Amniotic stem cell (primary cell): ENCODE data around the gene MICAL2.

ENCODE experiments used
- DNase-seq: peaks from one replicate; lab custom pipeline; 2025; lab: John Stamatoyannopoulos, UW

MICAL2 gene

DNA sequence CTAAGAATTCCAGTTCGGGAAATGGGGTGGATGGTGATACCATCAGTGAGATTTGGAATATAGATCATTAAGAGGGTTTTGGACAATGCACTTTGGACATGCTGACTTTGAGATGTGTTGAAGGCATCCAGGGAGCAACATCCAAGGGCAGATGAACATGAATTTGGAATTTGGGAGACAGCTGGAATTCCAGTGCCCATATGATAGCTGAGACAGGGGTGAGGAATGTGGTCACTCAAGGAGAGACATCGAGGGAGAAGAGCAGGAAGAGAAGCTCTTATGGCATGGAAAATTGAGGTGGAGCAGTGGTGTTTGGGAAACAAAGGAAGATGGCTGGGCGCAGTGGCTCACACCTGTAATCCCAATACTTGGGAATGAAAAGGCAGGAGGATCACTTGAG lies 11.8 kb upstream of the MICAL2 start:
- no peak for DNase-seq

DNA sequence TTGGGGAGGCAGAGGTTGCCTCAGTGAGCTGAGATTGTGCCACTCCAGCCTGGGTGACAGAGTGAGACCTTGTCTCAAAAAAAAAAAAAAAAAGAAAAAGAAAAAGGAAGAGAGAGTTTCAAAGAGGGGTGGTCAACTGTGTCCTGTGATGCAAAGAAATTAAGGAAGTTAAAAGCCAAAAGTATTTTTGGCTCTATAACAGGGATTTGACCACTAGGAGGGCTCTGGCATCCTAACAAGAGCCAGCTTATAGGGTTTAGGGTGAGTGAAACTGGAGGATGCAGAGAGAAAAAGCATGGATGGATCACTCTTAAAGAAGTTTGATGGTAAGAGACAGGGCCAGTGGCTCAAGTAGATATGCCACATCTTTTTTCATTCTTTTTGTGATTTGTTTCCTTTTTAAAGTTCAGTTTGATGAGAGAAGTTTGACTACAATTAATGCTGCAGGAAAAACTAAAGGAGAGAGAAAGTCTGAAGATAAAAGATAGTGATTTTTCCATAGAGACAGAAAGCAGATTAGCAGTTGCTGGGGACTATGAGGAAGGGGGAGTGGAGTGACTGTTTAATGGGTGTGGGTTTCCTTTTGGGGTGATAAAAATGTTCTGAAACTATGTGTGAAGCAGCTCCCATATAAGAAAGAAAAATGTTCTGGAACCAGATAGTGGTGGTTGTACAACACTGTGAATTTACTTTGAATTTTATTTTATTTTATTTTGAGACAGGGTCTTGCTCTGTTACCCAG lies 11.1 kb upstream of the MICAL2 start:
- DNase-seq: no peak

DNA sequence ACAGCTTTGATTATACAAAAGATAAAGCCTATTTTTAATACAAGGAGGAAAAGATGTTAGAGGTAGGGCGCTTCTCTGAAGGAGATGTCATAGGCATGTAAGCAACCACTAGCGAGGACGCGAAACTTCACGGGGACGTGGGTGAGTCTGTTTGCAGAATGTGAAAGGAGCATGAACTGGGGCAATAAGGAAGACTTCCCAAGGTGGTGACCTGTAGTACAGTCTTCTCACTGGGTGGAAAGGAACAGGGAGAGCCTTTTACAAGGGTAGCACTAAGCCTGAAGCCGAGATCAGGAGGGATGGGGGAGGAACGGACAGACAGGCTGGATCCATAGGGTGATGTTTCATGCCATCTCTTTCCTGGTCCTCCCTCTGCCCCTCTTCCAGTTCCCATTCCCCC lies 10.0 kb upstream of the MICAL2 start:
- DNase-seq: no peak

DNA sequence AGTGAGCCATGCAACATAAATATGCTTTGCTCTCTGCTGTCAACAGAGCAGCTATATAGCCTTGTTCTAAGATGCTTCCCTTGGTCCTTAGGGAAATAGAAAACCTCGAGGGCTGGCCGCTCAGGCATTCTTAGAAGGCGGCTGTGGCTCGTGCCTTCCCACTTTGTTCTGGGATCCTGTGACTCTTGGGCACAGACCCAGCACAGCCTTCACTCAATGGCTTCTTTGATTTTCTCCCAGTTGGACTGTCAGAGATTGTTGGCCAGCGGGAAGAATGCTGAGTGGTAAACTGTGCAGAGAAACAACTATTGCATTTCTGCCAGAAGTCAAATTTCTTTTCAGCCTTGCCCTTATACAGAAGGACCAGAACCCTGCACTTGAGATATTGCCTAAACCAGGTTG lies 9.5 kb upstream of the MICAL2 start:
- DNase-seq: no peak

DNA sequence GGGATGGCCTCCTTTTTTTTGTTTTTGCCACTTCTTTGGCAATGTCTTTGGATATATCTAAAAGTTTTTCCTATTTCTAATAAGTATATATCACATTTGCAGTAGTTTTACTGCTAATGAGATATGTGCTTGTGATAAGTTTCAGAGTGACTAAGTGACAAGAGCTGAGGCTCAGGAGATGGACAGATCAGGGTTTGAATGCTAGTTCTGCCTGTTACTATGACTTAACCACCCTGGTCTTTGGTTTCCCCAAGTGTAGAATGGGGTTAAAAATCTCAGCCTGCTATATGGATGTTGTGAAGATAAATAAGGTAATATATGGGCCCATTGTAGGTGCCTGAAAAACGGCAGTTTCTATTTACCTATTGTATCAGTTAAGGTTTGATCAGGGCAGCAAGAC lies 9.1 kb upstream of the MICAL2 start:
- DNase-seq: no peak

DNA sequence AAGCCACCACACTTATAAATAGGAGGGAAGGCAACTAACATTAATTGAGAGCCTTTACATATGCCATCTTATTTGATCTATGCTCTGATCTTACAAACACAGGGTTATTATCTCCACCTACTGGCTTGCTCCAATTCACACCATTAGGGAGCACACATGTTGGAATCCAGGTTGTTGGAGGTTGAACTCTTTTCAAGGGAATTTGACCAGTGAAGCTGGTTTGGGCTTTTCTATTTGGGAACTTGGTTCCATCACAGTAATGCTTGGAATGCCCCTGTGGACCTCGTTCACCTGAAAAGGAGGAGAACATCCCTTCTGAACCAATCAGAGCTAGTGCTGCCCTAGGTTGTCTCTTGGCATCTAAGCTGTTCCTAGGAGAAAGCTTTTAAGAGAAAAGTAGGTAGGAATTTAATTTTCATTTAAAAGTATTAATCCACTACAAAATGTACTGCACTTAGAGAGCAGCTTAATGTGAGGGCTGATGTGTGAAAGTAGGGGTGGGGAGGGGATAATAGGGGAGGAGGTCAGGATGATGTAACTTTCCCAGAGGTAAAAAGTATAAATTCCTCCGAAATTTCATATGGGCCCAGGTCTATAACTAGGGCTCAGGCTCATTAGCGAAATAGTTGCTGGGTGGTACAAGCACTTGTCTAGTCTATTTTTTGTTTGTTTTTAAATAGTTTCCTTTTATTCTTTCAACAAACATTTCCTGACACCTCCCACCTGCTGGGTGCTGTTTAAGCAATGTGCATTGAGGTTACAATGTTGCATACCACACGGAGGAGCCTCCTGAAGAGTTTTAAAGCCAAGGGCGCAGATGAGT lies 7.6 kb upstream of the MICAL2 start:
- DNase-seq: no peak

DNA sequence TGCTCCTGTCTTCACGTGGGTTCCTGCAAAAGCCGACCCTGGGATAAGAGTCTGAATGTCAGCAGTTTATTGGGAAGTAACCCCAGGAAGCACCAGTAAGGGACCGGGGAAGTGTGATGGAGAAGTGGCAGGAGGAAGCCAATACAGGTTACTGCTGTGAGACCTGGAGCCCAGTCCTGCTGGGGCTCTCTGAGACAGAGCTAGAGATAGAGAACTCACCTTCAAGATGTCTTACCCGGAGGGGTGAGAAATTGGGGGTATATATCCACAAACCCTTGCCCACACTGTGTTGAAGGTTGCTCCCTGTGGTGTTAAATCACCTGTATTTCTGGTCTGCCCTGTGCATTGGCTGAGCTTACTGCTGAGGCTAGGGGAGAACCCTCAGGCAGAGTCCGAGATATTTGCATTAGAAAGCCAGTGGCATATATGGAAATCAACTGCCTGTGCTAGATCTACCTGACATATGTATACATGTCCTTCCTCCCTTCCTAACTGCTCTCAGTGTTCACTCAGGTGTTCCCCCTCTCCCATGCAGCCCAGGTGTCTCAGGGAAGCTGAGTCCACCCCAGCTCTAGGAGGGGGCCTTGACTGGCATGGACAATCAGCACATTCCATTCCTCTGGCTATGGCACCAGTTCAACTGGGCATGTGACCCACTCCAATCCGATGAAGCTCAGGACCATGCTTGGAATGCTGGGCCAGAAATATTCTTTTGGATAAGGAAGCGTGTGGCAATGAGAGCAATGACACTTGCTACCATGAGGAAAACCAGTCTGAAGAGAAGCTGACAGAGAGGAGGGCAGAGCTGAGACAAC lies 6.8 kb upstream of the MICAL2 start:
- no peak for DNase-seq

DNA sequence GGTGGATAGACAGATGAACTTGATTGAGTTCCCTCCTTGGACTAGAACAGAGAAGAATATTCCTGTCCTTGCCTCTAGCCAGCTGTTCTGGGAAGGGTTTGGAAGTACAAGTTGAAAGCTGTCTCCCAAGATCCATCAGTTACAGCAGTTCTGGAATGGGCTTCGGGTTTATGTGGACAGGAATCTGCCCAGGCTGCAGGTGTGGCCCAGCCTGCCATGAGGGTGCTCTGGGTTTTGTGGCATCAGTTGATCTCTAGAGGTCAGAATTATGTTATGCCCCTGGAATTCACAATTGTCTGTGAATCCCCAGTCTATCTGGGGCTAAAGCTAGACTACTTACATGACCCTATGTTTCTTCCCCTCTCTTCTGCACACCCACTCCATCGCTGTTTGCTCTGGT lies 4.9 kb upstream of the MICAL2 start:
- no peak for DNase-seq

DNA sequence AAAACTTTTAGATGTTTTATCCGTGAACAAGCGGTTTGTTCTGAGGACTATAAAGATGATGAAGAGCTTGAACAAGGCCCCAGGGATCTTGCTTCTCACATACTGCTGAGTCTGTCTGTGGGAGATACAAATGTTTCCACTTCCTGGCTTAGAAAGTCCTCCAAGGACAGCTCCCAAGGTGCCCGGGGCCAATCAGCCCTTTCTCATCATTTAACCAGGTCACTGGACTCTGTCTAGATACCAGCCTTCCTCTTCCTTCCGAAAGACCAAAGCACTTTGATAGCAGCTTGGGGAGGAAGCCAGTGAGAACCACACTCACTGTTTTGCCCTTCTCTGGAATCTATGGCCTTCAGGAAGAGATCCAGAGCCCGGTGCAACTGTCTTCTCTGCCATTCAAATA lies 4.3 kb upstream of the MICAL2 start:
- DNase-seq: no peak

DNA sequence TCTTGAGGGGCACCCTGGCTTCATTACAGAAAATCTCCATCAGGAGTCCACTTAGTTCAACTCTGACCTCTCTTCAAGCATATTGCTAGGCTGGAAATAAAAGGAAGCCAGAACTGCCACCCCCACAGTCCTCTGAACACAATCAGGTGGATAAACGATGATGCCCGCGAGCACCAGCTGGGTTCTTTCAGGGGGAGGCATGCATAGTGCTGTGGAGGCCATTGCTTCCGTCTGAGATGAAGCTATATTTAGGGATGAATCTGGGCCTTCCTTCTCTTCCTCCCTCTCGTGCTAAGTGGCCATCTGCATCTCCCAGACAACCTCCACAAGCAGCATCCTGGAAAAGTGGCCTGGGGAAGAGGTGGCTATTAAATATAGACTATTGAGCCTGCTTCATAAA lies 3.9 kb upstream of the MICAL2 start:
- DNase-seq: no peak

DNA sequence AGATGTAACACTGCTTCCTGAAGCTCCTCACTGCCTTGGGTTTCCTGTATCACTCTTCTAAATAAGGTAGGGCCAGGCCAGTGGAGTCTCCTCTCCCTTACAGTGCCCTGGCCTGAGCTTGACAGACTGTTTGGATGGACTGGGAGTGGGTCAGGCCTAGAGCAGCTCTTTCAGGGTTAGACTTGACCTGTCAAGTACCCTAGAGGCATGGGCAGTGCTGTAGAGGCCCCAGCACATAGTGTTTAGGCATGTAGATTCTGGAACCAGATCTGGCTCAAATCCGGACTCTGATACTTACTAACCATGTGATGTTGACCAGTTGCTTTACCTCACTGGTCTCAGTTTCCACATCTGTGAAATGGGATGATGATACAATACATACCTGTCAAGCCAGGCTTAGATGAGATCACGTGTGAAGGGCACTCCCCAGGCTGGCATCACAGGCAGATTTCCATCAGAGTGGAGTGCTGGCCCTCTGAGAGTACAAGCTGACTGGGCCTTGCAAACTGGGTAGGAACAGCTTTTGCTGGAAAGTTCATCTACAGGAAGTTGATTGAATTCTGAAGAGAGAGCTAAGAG lies 1.4 kb upstream of the MICAL2 start:
- no peak for DNase-seq

DNA sequence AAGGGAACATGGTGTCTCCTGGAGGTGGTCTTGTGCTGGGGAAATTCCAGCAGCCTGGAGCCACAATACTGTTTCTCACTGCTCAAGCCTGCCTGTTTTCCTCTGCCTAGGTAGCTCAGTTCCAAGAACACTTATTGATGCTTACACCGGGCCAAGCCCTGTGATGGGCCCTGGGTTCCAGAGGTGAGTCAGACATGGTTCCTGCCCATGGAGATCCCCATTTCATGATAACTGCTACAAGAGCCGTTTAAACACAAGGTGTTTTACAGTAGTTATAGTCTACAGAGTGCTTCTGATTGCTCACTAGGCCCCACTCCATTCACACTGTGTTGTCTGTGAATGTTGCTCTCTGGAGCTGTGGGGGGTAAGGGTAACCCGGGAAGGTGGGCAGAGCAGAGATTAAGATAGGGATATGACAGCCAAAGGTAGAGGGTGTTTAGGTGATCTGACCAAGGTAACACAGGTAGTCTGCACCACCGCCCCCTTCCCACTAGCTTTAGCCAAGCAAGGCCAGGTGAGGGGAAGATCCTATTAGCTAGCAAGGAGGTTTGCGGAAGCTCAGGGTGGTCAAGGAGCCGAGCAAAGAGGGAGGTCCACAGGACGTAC lies 696 bp upstream of the MICAL2 start:
- DNase-seq: no peak

DNA sequence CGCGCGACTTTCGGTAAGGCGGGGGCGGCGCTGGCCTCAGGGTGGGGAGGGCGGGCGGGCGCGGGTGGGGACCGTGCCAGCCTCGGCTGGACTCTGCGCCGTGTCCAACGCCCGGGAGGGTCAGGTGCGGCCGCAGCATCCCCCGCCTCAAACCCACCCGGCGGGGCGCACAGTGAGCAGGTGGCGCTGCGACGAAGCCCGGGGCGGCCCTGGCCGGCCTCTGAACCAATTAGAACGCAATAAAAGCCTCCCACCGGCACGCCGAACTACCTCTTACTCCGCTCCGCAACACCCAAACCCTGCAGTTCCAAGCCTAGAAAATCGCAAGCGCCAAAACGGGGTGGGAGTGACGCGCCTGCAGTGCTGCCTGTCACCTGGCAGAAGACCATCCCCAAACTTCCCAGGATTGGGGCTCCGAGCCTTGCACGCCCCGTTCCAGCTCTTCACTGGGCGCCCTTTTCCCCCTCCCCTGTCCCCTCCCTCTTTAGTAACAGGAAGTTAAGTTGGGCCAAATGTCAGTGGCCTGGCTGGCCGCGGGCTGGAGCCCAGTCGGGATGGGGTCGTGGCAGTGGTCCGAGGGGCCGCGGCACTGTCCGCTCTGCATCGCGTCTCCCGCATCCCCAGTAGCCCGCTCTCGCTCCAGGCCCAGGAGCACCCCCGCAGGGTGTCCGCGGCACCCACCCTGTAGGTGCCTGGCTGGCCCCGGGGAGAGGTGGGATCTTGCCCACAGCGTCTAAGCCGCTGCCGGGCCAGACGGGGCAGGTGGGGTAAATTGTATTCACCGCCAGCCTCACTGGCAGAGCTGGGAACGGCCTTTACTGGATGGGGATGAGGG lies 541 bp downstream of the MICAL2 start:
- no peak for DNase-seq

DNA sequence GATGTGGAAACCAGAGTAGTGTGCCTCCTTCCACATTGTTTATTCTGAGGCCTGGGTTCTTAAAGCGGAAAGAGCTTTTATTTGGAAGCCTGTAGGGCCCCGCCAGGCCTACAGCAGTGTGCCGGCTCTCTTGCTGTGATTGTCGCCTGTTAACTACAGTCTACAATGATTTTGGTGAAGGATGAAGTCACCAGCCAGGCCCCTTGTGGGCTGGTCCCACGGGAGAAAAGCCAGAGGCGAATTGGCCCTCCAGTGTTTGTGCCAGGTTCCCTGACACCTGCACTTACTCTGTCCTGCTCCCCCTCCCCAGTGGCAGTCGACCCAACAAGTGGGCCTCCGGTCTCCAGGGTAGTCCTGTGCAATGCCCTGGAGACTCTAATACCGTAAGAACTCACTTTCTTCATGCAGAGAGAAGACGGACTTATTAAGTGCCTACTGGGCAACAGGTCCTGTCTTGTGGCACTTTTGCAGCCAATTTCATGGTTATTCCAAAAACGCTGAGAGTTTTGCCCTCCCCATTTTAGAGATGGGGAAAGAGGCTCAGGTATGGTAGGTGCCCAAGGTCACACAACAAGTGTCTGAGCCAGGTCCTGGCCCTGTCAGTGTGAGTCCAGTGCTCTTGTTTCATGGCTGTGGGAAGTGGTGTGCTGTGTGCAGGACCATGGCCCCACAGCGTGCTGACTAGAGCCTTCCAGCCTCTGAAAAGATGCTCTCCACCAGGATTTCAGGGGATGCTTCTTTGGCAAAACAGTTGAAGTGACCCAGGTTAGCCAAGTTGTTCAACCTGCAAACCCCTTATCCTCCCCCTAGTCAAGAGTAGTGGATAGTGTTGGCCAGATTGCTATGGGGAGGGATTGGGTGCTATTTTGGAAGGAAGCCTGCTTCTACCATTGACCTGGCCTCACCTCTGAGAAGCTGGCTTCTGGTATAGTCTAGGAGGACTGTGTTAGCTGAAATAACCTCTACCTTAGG lies 1.4 kb downstream of the MICAL2 start:
- DNase-seq: no peak

DNA sequence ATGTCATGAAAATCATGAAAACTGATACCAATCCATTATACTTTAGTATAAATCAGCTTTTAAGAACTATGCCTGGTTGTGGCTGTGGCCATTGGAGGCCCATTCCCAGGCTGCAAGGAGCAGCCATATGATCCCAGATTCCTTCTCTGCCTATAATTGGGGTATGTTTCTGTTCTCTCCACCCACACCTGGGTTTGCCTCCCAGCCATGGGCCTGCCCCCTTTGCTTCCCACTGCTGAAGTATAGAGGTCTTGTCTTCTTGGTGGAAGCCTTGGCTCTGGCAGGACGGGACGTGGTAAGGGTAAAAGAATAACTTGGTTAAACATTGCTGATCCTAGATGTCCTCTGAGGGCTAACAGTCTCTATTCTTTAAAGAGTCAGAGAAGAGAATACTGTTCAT lies 2.4 kb downstream of the MICAL2 start:
- DNase-seq: no peak

DNA sequence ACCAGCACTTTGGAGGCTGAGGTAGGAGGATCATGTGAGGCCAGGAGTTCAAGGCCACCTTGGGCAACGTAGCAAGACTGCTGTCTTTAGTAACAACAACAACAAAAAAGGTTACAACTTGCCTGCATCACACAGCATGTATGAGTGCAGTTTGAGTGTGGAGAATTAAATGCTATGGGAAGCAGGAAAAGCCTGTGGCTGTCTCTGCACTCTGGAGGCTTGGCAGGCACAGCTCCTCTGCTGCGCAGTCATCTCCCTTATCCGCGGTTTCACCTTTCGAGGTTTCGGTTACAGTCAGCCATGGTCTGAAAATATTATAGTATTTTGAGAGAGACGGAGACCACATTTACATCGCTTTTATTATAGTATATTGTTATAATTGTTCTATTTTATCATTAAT lies 2.9 kb downstream of the MICAL2 start:
- no peak for DNase-seq

DNA sequence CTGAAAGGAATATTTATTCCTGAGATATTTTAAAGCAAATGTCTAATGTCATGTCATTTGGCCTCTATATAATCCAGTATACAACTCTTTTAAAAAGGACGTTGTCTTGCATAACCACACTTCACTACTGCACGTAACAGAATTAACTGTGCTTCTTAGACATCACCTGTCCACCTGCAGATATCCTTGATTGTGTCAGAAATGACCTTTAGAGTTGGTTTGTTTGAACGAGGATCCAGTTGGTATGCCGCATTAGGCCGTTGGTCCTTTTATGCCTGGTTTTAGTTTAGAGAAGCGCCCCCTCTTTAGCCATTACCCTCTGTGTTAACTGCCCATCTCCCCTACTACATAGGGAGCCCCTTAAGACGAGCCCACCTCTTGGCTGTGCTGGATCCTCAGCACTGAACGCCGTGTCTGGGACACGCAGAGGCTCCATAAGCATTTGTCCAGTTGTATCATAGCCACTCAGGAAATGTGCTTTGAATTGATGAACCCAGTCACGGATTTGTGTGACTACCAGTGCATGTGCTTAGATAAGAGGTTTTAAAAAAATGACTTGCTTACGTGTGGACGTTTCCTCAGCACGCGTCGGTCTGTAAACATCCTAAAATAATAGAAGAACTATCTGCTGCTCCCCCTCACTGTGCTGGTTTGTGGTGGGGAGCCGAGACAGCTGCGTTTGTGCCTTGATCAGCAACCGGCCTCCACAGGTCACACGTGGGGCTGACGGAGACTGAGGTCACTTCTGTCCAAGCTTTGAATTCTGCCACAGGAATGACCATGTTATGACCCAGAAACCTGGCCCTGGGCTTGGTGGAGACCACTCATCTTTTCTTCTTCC lies 4.0 kb downstream of the MICAL2 start:
- DNase-seq: no peak

DNA sequence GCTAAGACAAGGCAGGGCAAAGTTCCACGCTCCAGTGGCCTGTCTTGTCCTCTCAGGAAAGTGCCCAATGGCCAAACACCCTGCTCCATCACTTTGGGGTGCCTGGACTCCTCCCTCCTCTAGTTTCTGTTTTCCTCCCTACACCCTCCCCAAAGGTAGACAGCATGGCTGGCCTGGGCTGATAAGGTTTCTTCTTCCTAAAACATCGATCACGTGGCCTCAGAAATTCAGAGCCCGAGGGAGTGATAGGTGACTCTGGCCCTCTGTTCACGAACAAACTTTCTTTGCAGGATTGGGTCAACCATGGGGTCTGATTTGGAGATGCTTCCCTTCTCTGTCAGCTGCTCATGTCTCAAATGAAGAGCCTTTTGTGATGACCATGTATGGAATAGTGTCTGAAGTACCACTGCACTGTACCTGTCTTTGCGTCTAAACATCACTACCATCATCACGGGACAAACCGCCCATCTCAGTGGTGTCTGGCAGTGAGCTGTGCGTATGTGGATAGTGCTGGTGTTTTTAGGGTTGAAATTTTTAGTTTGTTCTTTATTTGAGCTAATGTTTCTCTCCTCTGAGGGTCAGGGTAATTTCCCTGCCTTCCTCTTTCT lies 6.1 kb downstream of the MICAL2 start:
- no peak for DNase-seq

DNA sequence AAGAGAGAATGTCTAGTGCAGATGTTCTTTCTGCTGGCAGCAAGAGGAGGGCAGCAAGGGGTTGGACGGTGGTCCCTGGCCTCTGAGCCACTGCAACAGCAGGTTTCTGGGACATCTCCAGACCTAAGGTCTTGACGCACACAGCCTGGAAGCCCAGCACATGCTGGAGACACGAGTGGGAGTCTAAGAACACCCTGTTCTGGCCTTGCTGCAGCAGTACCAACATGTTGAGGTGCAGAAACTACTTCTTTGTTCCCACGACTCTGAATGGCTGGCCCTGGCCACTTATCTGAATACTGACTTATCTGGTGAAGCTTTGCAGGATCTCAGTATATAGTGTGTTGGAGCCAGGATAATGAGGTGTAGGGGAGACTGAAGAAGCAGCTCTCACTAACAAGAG lies 6.8 kb downstream of the MICAL2 start:
- no peak for DNase-seq
